Skeletal muscle satellite cell (primary cell): Measurements from ENCODE around the gene REXO1.
"Not testable (repeated sequence)": the region's sequence is repeated elsewhere in the genome, so short reads cannot be mapped to it uniquely, and the experiment has no call there.

ENCODE experiments used
- H3K27me3 ChIP-seq: 2 replicates; pipeline ENCODE4 v1.7.0; 2013; ENCODE audit warnings: low read length; ENCODE audit not compliant: control insufficient read depth, insufficient read depth
- H3K36me3 ChIP-seq: 2 replicates; pipeline ENCODE4 v1.7.0; 2013; ENCODE audit warnings: mild to moderate bottlenecking, control low read depth, low read length; ENCODE audit not compliant: insufficient read depth
- H3K4me1 ChIP-seq: 2 replicates; pipeline ENCODE4 v1.7.0; 2013; ENCODE audit warnings: low read length; ENCODE audit not compliant: control insufficient read depth, insufficient read depth
- H3K4me2 ChIP-seq: 2 replicates; pipeline ENCODE4 v1.7.0; 2013; ENCODE audit warnings: mild to moderate bottlenecking, low read length
- H3K4me3 ChIP-seq: 2 replicates; pipeline ENCODE4 v1.7.0; 2013; ENCODE audit warnings: low read length
- H3K9ac ChIP-seq: 2 replicates; pipeline ENCODE4 v1.7.0; 2013; ENCODE audit warnings: mild to moderate bottlenecking, low read depth, low read length, moderate library complexity
- H3K9me3 ChIP-seq: replicated peaks from 2 replicates; pipeline ENCODE4 v1.7.0; 2013; ENCODE audit warnings: mild to moderate bottlenecking, control low read depth, low read length

Gene REXO1

GRCh38 chr19:1799695-1800342, 48.5 kb downstream of the REXO1 start:
- H3K4me1 ChIP-seq, result peaks cover 8% of the 10 kb centered on the region
- H3K9me3 ChIP-seq, result no peaks in the 10 kb centered on the region
- no peak overlapping the region for H3K4me3 ChIP-seq
- no peak overlapping the region for H3K9ac ChIP-seq
- peaks cover 5% of the 10 kb centered on the region for H3K36me3 ChIP-seq
- peaks cover 9% of the 10 kb centered on the region for H3K27me3 ChIP-seq
- no peak overlapping the region for H3K4me2 ChIP-seq

- H3K36me3 ChIP-seq, H3K27me3 ChIP-seq, H3K4me2 ChIP-seq, H3K4me1 ChIP-seq, H3K9ac ChIP-seq, H3K4me3 ChIP-seq, H3K9me3 ChIP-seq: not testable (repeated sequence)
These were observed 51.0 kb downstream of the REXO1 start for GRCh38 chr19:1797313-1797712.

GRCh38 chr19:1796395-1797142, 51.7 kb downstream of the REXO1 start:
- H3K36me3 ChIP-seq, result peaks cover 5% of the 10 kb centered on the region
- H3K9ac ChIP-seq, result no peak overlapping the region

GRCh38 chr19:1794424-1795172, 53.7 kb downstream of the REXO1 start:
- Histone ChIP-seq H3K36me3 (no peaks in the 10 kb centered on the region), H3K9me3 (no peaks in the 10 kb centered on the region), H3K4me2 (no peak overlapping the region), H3K27me3 (peaks cover 9% of the 10 kb centered on the region), H3K9ac (no peak overlapping the region), H3K4me1 (peaks cover 8% of the 10 kb centered on the region), H3K4me3 (no peak overlapping the region)

More at GRCh38 chr19:1796395-1797142, 51.7 kb downstream of the REXO1 start:
- Histone ChIP-seq H3K27me3 (peaks cover 9% of the 10 kb centered on the region), H3K4me3 (no peak overlapping the region), H3K4me2 (peak overlapping the region; percentile 94), H3K9me3 (no peaks in the 10 kb centered on the region), H3K4me1 (peaks cover 8% of the 10 kb centered on the region)

- Histone ChIP-seq H3K9ac (no peak overlapping the region), H3K4me3 (no peak overlapping the region), H3K4me1 (peaks cover 11% of the 10 kb centered on the region), H3K9me3 (no peaks in the 10 kb centered on the region), H3K27me3 (peaks cover 16% of the 10 kb centered on the region), H3K36me3 (no peaks in the 10 kb centered on the region), H3K4me2 (no peak overlapping the region)
These were observed 56.4 kb downstream of the REXO1 start for GRCh38 chr19:1791879-1792278.

- Histone ChIP-seq H3K4me1 (peaks cover 3% of the 10 kb centered on the region), H3K9ac (no peak overlapping the region), H3K27me3 (peaks cover 12% of the 10 kb centered on the region), H3K4me3 (no peak overlapping the region), H3K36me3 (no peaks in the 10 kb centered on the region), H3K4me2 (no peak overlapping the region), H3K9me3 (no peaks in the 10 kb centered on the region)
These were observed 58.1 kb downstream of the REXO1 start for GRCh38 chr19:1790054-1790792.

GRCh38 chr19:1789261-1790041, 58.8 kb downstream of the REXO1 start:
- Histone ChIP-seq H3K4me1 (peaks cover 3% of the 10 kb centered on the region), H3K9ac (no peak overlapping the region), H3K4me2 (peak overlapping the region; percentile 56), H3K27me3 (peaks cover 16% of the 10 kb centered on the region), H3K9me3 (no peaks in the 10 kb centered on the region), H3K36me3 (no peaks in the 10 kb centered on the region), H3K4me3 (no peak overlapping the region)

- no peak overlapping the region for H3K4me3 ChIP-seq
These were observed 61.2 kb downstream of the REXO1 start for GRCh38 chr19:1787116-1787515.

GRCh38 chr19:1786668-1787067, 61.6 kb downstream of the REXO1 start:
- H3K9ac ChIP-seq, result no peak overlapping the region
- peaks cover 9% of the 10 kb centered on the region for H3K9me3 ChIP-seq
- H3K27me3 ChIP-seq, result peaks cover 20% of the 10 kb centered on the region
- H3K36me3 ChIP-seq, result no peaks in the 10 kb centered on the region
- peaks cover 3% of the 10 kb centered on the region for H3K4me1 ChIP-seq
- H3K4me3 ChIP-seq, result no peak overlapping the region
- no peak overlapping the region for H3K4me2 ChIP-seq

More at GRCh38 chr19:1787116-1787515, 61.2 kb downstream of the REXO1 start:
- H3K4me2 ChIP-seq, result no peak overlapping the region
- peaks cover 3% of the 10 kb centered on the region for H3K4me1 ChIP-seq
- no peak overlapping the region for H3K9ac ChIP-seq
- H3K9me3 ChIP-seq, result peaks cover 5% of the 10 kb centered on the region
- peaks cover 20% of the 10 kb centered on the region for H3K27me3 ChIP-seq
- no peaks in the 10 kb centered on the region for H3K36me3 ChIP-seq

- H3K4me3 ChIP-seq, result no peak overlapping the region
- H3K9ac ChIP-seq, result no peak overlapping the region
- H3K9me3 ChIP-seq, result peaks cover 12% of the 10 kb centered on the region
- peaks cover 24% of the 10 kb centered on the region for H3K27me3 ChIP-seq
- H3K4me1 ChIP-seq, result peaks cover 3% of the 10 kb centered on the region
- no peak overlapping the region for H3K4me2 ChIP-seq
- no peaks in the 10 kb centered on the region for H3K36me3 ChIP-seq
These were observed 63.0 kb downstream of the REXO1 start for GRCh38 chr19:1785310-1785709.
